ENCODE data around the gene KCNIP1.

KCNIP1 gene

GRCh38 chr5:170709640-170710039 is 205.8 kb downstream of the KCNIP1 start:
- no peak for TF ChIP-seq EZH2phosphoT487 (IDR thresholded peaks at IDR 0.05; ENCODE audit: borderline replicate concordance)
- TF ChIP-seq CTCF (conservative IDR thresholded peaks at IDR 0.05; ENCODE audit: low read length), result no peak
- no peaks in the 10 kb centered on the region for H3K79me2 ChIP-seq (ENCODE audit: insufficient read depth, low read length)

GRCh38 chr5:170711300-170711699 is 207.5 kb downstream of the KCNIP1 start:
- no peaks in the 10 kb centered on the region for H3K4me1 ChIP-seq (ENCODE audit: insufficient read depth, low read length, poor library complexity, severe bottlenecking)
- H3K4me3 ChIP-seq (ENCODE audit: low read length, poor library complexity, severe bottlenecking), result no peak overlapping the region
- no peaks in the 10 kb centered on the region for H3K27me3 ChIP-seq (ENCODE audit: insufficient read depth, low read length, poor library complexity, severe bottlenecking)
- H3K4me2 ChIP-seq (ENCODE audit: low read depth, low read length, poor library complexity, severe bottlenecking), result no peak overlapping the region
- H2AFZ ChIP-seq (ENCODE audit: low read length), result no peak overlapping the region
- no peaks in the 10 kb centered on the region for H3K9me3 ChIP-seq (ENCODE audit: insufficient read depth, low read depth, low read length)
- H4K20me1 ChIP-seq (ENCODE audit: insufficient read depth, low read length, poor library complexity, severe bottlenecking), result no peaks in the 10 kb centered on the region
- H3K9me2 ChIP-seq (replicated peaks; ENCODE audit: low read depth, low read length), result no peaks in the 10 kb centered on the region
- no peak overlapping the region for H3K9ac ChIP-seq (ENCODE audit: low read depth, low read length, poor library complexity, severe bottlenecking)
- no peaks in the 10 kb centered on the region for H3K36me3 ChIP-seq (ENCODE audit: insufficient read depth, low read length)
- no peak for TF ChIP-seq EZH2phosphoT487 (IDR thresholded peaks at IDR 0.05; ENCODE audit: borderline replicate concordance)
- H3K79me2 ChIP-seq (ENCODE audit: insufficient read depth, low read length), result no peaks in the 10 kb centered on the region
- H3F3A ChIP-seq (ENCODE audit: low read depth), result no peaks in the 10 kb centered on the region

More at GRCh38 chr5:170709640-170710039, 205.8 kb downstream of the KCNIP1 start:
- Histone ChIP-seq H3K9me3 (ENCODE audit: insufficient read depth, low read depth, low read length) (no peaks in the 10 kb centered on the region), H3K4me1 (ENCODE audit: insufficient read depth, low read length, poor library complexity, severe bottlenecking) (no peaks in the 10 kb centered on the region), H3K4me2 (ENCODE audit: low read depth, low read length, poor library complexity, severe bottlenecking) (no peak overlapping the region), H3K9ac (ENCODE audit: low read depth, low read length, poor library complexity, severe bottlenecking) (no peak overlapping the region), H2AFZ (ENCODE audit: low read length) (no peak overlapping the region), H4K20me1 (ENCODE audit: insufficient read depth, low read length, poor library complexity, severe bottlenecking) (no peaks in the 10 kb centered on the region), H3K4me3 (ENCODE audit: low read length, poor library complexity, severe bottlenecking) (no peak overlapping the region), H3F3A (ENCODE audit: low read depth) (no peaks in the 10 kb centered on the region), H3K27me3 (ENCODE audit: insufficient read depth, low read length, poor library complexity, severe bottlenecking) (no peaks in the 10 kb centered on the region), H3K9me2 (replicated peaks; ENCODE audit: low read depth, low read length) (no peaks in the 10 kb centered on the region), H3K36me3 (ENCODE audit: insufficient read depth, low read length) (no peaks in the 10 kb centered on the region)

GRCh38 chr5:170715141-170715540 is 211.3 kb downstream of the KCNIP1 start:
- H3K79me2 ChIP-seq (ENCODE audit: insufficient read depth, low read length), result no peaks in the 10 kb centered on the region
- TF ChIP-seq CTCF (conservative IDR thresholded peaks at IDR 0.05; ENCODE audit: low read length) (no peak), EZH2phosphoT487 (IDR thresholded peaks at IDR 0.05; ENCODE audit: borderline replicate concordance) (no peak)
- no peak overlapping the region for H3K4me3 ChIP-seq (ENCODE audit: low read length, poor library complexity, severe bottlenecking)
- H3K27me3 ChIP-seq (ENCODE audit: insufficient read depth, low read length, poor library complexity, severe bottlenecking), result no peaks in the 10 kb centered on the region
- no peak overlapping the region for H3K4me2 ChIP-seq (ENCODE audit: low read depth, low read length, poor library complexity, severe bottlenecking)
- H2AFZ ChIP-seq (ENCODE audit: low read length), result no peak overlapping the region
- H3K9ac ChIP-seq (ENCODE audit: low read depth, low read length, poor library complexity, severe bottlenecking), result no peak overlapping the region
- no peaks in the 10 kb centered on the region for H3K4me1 ChIP-seq (ENCODE audit: insufficient read depth, low read length, poor library complexity, severe bottlenecking)
- H3K9me3 ChIP-seq (ENCODE audit: insufficient read depth, low read depth, low read length), result no peaks in the 10 kb centered on the region
- H4K20me1 ChIP-seq (ENCODE audit: insufficient read depth, low read length, poor library complexity, severe bottlenecking), result no peaks in the 10 kb centered on the region
- no peaks in the 10 kb centered on the region for H3F3A ChIP-seq (ENCODE audit: low read depth)
- no peaks in the 10 kb centered on the region for H3K36me3 ChIP-seq (ENCODE audit: insufficient read depth, low read length)
- H3K9me2 ChIP-seq (replicated peaks; ENCODE audit: low read depth, low read length), result no peaks in the 10 kb centered on the region

- Histone ChIP-seq H3K36me3 (ENCODE audit: insufficient read depth, low read length) (no peaks in the 10 kb centered on the region), H3K4me2 (ENCODE audit: low read depth, low read length, poor library complexity, severe bottlenecking) (no peak overlapping the region), H3K4me1 (ENCODE audit: insufficient read depth, low read length, poor library complexity, severe bottlenecking) (no peaks in the 10 kb centered on the region)
Measured at GRCh38 chr5:170716396-170716795, 212.6 kb downstream of the KCNIP1 start.

More at GRCh38 chr5:170716396-170716795, 212.6 kb downstream of the KCNIP1 start:
- TF ChIP-seq CTCF (conservative IDR thresholded peaks at IDR 0.05; ENCODE audit: low read length) (no peak), EZH2phosphoT487 (IDR thresholded peaks at IDR 0.05; ENCODE audit: borderline replicate concordance) (no peak)
- no peaks in the 10 kb centered on the region for H3K9me3 ChIP-seq (ENCODE audit: insufficient read depth, low read depth, low read length)
- H3K79me2 ChIP-seq (ENCODE audit: insufficient read depth, low read length), result no peaks in the 10 kb centered on the region
- H3F3A ChIP-seq (ENCODE audit: low read depth), result no peaks in the 10 kb centered on the region
- no peaks in the 10 kb centered on the region for H3K9me2 ChIP-seq (replicated peaks; ENCODE audit: low read depth, low read length)
- H4K20me1 ChIP-seq (ENCODE audit: insufficient read depth, low read length, poor library complexity, severe bottlenecking), result no peaks in the 10 kb centered on the region
- no peaks in the 10 kb centered on the region for H3K27me3 ChIP-seq (ENCODE audit: insufficient read depth, low read length, poor library complexity, severe bottlenecking)
- H3K9ac ChIP-seq (ENCODE audit: low read depth, low read length, poor library complexity, severe bottlenecking), result no peak overlapping the region
- no peak overlapping the region for H3K4me3 ChIP-seq (ENCODE audit: low read length, poor library complexity, severe bottlenecking)
- no peak overlapping the region for H2AFZ ChIP-seq (ENCODE audit: low read length)

Data from Loucy (cell line).